Esophagus muscularis mucosa (tissue), 4 donors: ENCODE results near the gene MBNL1. TPM values are rescaled to one million over a fixed set of nuclear protein-coding genes. Genes with fewer than 3 reads are reported as not detected.

ENCODE experiments used
- DNase-seq: peaks from one replicate; pipeline ENCODE4 v3.0.0-alpha.2; 2017; ENCODE audit errors: extremely low spot score
- H3K27ac ChIP-seq, 4 donors: fragments of 200-600 bp; sonication (generic); replicated peaks in 1 of 4; 1 replicate in 3 of 4; 2 replicates in 1 of 4; pipeline ENCODE4 v1.5.1; 2016 to 2019; ENCODE audit warnings: mild to moderate bottlenecking in 1 of 4
- H3K27me3 ChIP-seq, 4 donors: fragments of 200-600 bp; sonication (generic); one replicate each; pipeline versions ENCODE4 v1.5.1 to v1.6.0; 2016 to 2019
- H3K36me3 ChIP-seq, 4 donors: fragments of 200-600 bp; sonication (generic); one replicate each; pipeline ENCODE4 v1.5.1; 2016 to 2019
- H3K4me1 ChIP-seq, 4 donors: fragments of 200-600 bp; sonication (generic); one replicate each; pipeline ENCODE4 v1.5.1; 2016 to 2019
- H3K4me3 ChIP-seq, 4 donors: fragments of 200-600 bp; sonication (generic); 1 replicate in 2 of 4; 2 replicates in 2 of 4; pipeline ENCODE4 v1.5.1; 2016 to 2019; ENCODE audit warnings: mild to moderate bottlenecking in 4 of 4, moderate library complexity in 1 of 4
- H3K9me3 ChIP-seq, 4 donors: fragments of 200-600 bp; sonication (generic); 1 replicate in 3 of 4; 2 replicates in 1 of 4; pipeline ENCODE4 v1.5.1; 2016 to 2019
- CTCF ChIP-seq, 3 experiments: fragments of 200-600 bp in 2 of 3; fragments of 450-650 bp in 1 of 3; sonication (generic) in 2 of 3; IDR thresholded peaks; one replicate each; pipeline ENCODE4 v1.5.1; 2017 to 2019; ENCODE audit warnings: antibody characterized with exemption in 3 of 3, mild to moderate bottlenecking in 2 of 3, moderate library complexity in 1 of 3
- EP300 ChIP-seq: sonication (generic); formaldehyde crosslinking; IDR thresholded peaks from one replicate; pipeline ENCODE4 v1.6.1; 2017; ENCODE audit warnings: antibody characterized with exemption
- POLR2A ChIP-seq: fragments of 450-650 bp; IDR thresholded peaks from one replicate; pipeline ENCODE4 v1.6.1; 2017; ENCODE audit warnings: antibody characterized with exemption, moderate library complexity, mild to moderate bottlenecking, low read depth
- POLR2AphosphoS5 ChIP-seq, 2 donors: sonication (generic); formaldehyde crosslinking; IDR thresholded peaks; one replicate each; pipeline ENCODE4 v1.6.1; 2017; ENCODE audit warnings: antibody characterized with exemption in 2 of 2
- WGBS: methylation state at CpG from one replicate; pipeline ENCODE4 v1.1.5; 2018; 5-methylcytosine and 5-hydroxymethylcytosine counted together
- intact Hi-C: fragments of 100-400 bp; cut with DNase I; formaldehyde crosslinking; loops from one replicate; pipeline ENCODE4 v1.15.1; 2023
- small RNA-seq, 3 donors: library from RNA; depleted of rRNA; stranded (forward); fragments of <200 nt; gene quantifications; one replicate each; pipeline ENCODE3, GENCODE V24; 2016
- total RNA-seq, 4 donors: library from RNA; depleted of rRNA; stranded (reverse); fragments of >200 nt; gene quantifications; one replicate each; pipeline versions ENCODE4 v1.1.0 to v1.2.1, GENCODE V29; 2016

MBNL1 gene
- total RNA-seq, 4 donors from 2014 or later = 635 to 868 (median 720) TPM

GRCh38 chr3:152511904-152512303, 243.2 kb downstream of the MBNL1 start:
- WGBS = 81% methylated on average over 3 of the region's 4 CpGs
- DNase-seq = no peak
- Histone ChIP-seq H3K27me3 (no peaks in the 10 kb centered on the region), H3K9me3 (no peaks in the 10 kb centered on the region), H3K36me3 (no peaks in the 10 kb centered on the region), H3K27ac (no peak overlapping the region), H3K4me3 (no peak overlapping the region), H3K4me1 (no peaks in the 10 kb centered on the region)
- TF ChIP-seq POLR2AphosphoS5 (IDR thresholded peaks at IDR 0.05) (no peak), EP300 (no peak), POLR2A (no peak), CTCF (IDR thresholded peaks at IDR 0.05) (no peak)
- intact Hi-C loops = no loop called here

GRCh38 chr3:152513301-152513960, 244.7 kb downstream of the MBNL1 start:
- no peak for DNase-seq
- intact Hi-C loops = no loop called here
- Histone ChIP-seq H3K4me1 (no peaks in the 10 kb centered on the region), H3K4me3 (no peak overlapping the region), H3K27ac (no peak overlapping the region), H3K36me3 (no peaks in the 10 kb centered on the region), H3K27me3 (no peaks in the 10 kb centered on the region), H3K9me3 (no peaks in the 10 kb centered on the region)
- 95% methylated on average over 2 of the region's 2 CpGs for WGBS
- TF ChIP-seq POLR2AphosphoS5 (IDR thresholded peaks at IDR 0.05) (no peak), POLR2A (no peak), CTCF (IDR thresholded peaks at IDR 0.05) (no peak), EP300 (no peak)

Small RNA genes lying within 50 kb of the gene (small RNA-seq; reads per million reads assigned to genes)
- 0 reads per million in 3 donors for gene RF00019
